GM19467 (cell line): ENCODE measurements around the gene PRAC1.

Experiments
- ATAC-seq: cut with Tn5 transposase; IDR thresholded peaks from one replicate; pipeline ENCODE4 v1.9.1; 2021; ENCODE audit warnings: mild to moderate bottlenecking, moderate library complexity; ENCODE audit not compliant: unreplicated experiment

PRAC1 gene

GRCh38 chr17:48711128-48711527, 11.2 kb downstream of the PRAC1 start:
- ATAC-seq, result no peak

- no peak for ATAC-seq
Observed at GRCh38 chr17:48704361-48705248, 17.7 kb downstream of the PRAC1 start.

GRCh38 chr17:48701864-48702532, 20.3 kb downstream of the PRAC1 start:
- no peak for ATAC-seq

- ATAC-seq, result no peak
Observed at GRCh38 chr17:48693178-48693577, 29.1 kb downstream of the PRAC1 start.

- ATAC-seq, result no peak
Observed at GRCh38 chr17:48692049-48692448, 30.3 kb downstream of the PRAC1 start.

GRCh38 chr17:48690655-48691054, 31.7 kb downstream of the PRAC1 start:
- ATAC-seq, result no peak

GRCh38 chr17:48681609-48682008, 40.7 kb downstream of the PRAC1 start:
- no peak for ATAC-seq

GRCh38 chr17:48679385-48680096, 42.8 kb downstream of the PRAC1 start:
- ATAC-seq, result no peak

GRCh38 chr17:48678141-48678971, 44.0 kb downstream of the PRAC1 start:
- ATAC-seq, result peak; percentile 63

GRCh38 chr17:48676963-48677558, 45.3 kb downstream of the PRAC1 start:
- no peak for ATAC-seq

GRCh38 chr17:48672340-48672739, 50.0 kb downstream of the PRAC1 start:
- ATAC-seq, result no peak
